HG03342 (cell line): ENCODE results near the gene SENP2.
A peak's percentile ranks its signal among the peaks of the same experiment; 100 is the strongest.
"Not testable (repeated sequence)": the region's sequence is repeated elsewhere in the genome, so short reads cannot be mapped to it uniquely, and the experiment has no call there.

Source experiments
- ATAC-seq: cut with Tn5 transposase; IDR thresholded peaks from one replicate; pipeline ENCODE4 v1.9.1; 2021; ENCODE audit warnings: mild to moderate bottlenecking, moderate library complexity; ENCODE audit not compliant: unreplicated experiment

SENP2 gene

DNA sequence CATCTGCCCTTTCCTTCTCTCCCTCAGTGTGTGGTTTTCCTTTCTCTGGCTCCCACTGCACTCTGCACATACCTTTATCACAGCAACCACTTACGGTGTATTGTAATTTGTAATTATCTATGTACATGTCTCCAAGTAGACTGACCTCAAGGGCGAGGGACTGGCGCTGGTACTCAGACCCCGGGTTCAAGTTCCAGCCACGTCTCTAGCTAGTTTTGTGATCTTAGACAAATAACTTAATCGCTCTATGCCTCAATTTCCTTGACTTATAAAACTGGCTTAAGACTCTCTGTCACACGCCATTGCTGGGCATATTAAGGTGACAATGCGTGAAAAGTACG lies 607 bp upstream of the SENP2 start:
- no peak for ATAC-seq

DNA sequence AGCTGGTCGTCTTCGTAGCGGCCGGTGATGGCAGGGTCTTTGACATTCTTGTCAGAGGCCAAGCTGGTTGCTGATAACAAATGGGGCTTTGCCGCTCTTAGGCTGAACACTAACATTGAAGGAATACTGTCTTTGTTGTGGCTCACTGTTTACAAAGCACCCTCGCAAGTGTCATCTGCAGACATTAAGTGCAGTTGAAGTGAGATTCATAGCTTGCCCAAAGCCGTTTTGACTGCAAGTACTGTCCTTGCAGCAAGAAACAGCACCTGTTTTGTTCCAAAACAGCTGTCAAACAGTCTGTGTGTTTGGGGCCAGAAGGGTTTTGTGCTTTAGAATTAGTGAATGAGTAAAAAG lies 568 bp downstream of the SENP2 start:
- ATAC-seq = no peak

- no peak for ATAC-seq
These were observed 8.0 kb downstream of the SENP2 start for GRCh38 chr3:185594073-185594472.

DNA sequence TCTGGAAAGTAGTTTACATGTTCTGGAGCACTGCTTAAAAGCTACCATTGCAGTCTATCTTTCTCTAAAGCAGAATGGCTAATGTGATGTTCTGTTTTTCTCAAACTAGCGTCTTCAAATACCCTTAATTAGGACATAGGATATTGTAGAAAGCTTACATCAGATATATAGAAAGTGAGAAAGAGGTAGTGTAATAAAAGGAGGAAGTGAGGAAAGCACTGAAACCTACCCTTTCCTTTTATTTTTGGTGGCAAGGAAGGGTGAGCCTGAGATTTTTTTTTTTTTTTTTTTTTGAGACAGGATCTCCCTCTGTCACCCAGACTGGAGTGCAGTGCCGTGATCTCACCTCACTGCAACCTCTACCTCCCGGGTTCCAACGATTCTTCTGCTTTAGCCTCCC lies 9.4 kb downstream of the SENP2 start:
- ATAC-seq = peak; percentile 77

- no peak for ATAC-seq
These were observed 19.5 kb downstream of the SENP2 start for GRCh38 chr3:185605566-185605965.

DNA sequence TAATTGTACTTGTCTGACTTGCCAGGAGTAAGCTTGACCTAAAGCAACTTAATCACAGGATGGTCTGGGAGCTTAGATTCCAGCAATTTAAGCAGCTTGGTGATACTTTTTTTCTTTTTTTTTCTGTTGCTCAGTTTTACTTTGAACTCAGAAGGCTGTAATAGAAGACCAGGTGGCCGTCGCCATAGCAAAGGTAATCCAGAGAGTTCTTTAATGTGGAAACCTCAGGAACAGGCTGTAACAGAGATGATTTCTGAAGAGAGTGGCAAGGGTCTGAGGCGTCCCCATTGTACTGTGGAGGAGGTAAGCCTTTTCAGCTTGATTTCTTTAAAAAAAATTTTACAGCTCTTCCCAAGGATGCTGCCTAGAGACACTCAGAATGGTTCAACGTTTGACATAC lies 20.1 kb downstream of the SENP2 start:
- no peak for ATAC-seq

DNA sequence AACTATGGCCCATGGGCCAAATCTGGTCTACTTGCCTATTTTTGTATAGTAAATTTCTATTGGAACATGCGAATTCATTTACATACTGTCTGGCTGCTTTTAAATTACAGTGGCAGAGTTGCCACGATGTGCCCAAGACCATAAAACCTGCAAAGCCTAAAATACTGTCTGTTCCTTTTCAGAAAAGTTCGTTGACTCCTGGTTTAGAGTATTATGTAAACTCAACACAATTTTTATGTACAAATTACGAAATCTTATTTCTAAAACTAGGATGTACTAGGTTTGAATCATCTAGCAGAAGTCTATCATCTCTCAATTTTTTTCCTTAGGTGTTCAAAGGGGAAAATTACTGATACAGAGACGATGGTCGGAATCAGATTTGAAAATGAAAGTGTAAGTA lies 26.9 kb downstream of the SENP2 start:
- no peak for ATAC-seq

GRCh38 chr3:185623939-185624665 lies 38.0 kb downstream of the SENP2 start:
- ATAC-seq = no peak

- no peak for ATAC-seq
These were observed 39.7 kb downstream of the SENP2 start for GRCh38 chr3:185625784-185626183.

DNA sequence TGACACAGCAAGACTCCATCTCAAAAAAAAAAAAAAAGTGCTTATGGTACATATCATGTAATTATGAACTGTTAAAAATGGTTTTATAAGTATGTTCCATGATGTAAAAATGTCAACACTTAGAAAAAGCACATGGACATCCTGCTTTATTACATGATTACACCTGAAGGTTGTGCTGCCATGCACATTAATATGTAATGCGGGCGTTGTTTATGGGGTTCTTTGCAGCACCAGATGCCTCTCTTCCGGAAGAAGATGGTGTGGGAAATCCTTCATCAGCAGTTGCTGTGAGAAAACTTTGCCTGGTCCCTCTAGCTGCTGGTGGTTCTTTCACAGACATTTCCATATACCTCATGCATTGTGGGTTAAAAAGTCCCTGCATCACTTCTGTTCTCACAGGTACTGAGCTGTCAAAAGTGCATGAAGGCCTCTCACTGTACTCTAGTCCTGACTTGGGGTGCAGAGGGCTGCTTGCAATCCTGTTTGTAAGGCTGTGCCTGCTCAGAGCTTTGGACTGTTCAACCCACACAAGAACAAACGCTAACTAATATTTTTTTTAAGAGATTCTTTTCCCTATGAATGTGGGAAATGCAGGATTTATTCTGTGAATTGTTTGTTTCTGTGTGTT lies 43.6 kb downstream of the SENP2 start:
- ATAC-seq = no peak

DNA sequence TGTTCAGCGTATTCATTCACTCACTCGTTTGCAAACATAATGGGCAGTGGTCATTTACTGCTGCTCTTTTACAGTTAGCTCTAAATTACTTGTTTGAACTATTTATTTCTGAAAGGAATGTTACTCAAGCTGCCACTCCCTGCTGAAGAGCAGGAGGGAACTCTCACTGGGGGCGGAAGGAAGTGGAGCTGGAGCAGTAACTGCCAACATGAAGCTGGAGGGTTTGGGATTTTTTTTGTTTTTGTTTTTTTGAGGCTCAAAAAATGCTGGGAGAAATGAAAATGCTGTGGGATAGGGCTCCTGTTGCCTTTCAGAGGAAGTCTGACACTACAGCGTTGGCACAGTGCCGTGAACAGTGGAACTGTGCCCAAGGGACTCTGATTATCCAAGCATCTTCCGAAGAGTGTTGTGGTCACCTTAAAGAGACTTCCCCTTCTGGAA lies 44.1 kb downstream of the SENP2 start:
- no peak for ATAC-seq

DNA sequence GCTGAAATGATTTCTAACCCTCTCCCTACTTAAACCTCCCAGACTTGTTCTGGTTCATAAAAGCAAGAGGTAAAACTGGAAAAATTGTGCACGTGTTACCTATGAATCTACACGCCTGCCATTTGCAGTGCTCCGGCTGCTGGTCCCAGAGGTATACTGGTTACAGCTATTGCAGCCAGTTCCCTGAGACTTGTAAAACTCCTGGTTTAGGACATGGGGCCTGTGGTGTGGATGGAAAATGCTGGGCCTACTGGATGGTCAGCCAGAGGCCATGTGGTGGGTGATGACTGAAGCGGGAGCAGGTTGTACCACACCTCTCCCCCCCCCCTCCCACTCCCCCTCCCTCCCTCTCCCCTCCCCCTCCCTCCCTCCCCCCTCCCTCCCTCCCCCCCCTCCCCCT lies 45.0 kb downstream of the SENP2 start:
- ATAC-seq = no peak

DNA sequence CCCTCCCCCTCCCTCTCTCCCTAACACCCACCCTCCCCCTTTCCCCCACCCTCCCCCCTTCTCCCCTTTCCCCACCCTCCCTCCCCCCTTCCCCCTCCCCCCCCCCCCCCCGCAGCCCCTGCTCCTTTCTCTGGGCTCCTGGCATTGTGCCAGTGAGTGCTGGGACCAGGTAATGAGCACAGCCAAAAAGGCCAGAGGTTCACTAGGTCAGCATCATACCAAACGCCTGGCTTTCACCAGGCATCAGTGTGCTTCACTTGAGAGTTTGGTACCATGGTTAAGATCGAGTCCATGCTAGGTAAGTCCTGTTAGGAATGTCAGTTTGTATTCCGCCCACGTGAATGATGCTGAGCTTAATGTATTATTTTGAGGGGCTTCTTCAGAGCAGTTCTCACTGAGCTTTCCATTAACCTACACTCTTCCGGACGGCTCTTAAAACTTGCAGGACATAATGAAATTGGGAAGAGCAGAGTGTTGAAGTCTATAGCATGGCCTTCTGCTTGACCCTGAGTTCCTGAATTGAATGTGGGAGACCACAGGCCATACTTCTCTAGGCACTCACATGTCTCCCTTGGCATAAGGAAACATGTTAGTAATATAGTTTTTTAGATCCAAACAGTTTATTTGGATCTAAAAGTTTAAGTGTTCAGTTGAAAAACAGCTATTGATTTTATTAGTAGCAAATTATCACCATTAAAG lies 45.6 kb downstream of the SENP2 start:
- ATAC-seq = no peak

- no peak for ATAC-seq
These were observed 46.9 kb downstream of the SENP2 start for GRCh38 chr3:185632996-185633395.

- no peak for ATAC-seq
These were observed 51.3 kb downstream of the SENP2 start for GRCh38 chr3:185637388-185637787.

DNA sequence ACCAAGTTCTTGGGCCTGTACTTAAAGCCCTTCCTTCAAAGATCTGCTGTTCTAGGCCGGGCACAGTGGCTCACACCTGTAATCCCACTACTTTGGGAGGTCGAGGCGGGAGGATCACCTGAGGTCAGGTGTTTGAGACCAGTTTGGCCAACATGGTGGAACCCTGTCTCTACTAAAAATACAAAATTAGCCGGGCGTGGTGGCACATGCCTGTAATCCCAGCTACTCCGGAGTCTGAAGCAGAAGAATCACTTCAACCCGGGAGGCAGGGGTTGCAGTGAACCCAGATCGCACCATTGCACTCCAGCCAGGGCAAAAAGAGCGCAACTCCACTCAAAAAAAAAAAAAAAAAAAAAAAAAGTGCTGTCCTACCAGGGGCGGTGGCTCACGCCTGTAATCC lies 52.6 kb downstream of the SENP2 start:
- ATAC-seq = not testable (repeated sequence)

- no peak for ATAC-seq
These were observed 53.6 kb downstream of the SENP2 start for GRCh38 chr3:185639632-185640206.

DNA sequence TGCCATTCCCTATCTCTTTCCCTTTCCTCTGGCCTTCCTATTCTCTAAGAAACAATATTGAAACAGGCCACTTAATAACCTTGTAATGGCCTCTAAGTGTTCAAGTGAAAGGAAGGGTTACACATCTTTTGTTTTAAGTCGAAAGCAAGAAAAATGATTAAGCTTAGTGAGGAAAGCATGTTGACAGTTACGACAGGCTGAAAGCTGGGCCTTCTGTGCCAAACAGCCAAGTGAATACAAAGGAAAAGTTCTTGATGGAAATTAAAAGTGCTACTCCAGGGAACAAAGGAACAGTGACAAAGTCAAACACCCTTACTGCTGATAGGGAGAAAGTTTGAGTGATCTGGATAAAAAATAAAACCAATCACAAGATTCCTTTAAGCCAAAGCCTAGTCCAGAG lies 54.2 kb downstream of the SENP2 start:
- no peak for ATAC-seq

DNA sequence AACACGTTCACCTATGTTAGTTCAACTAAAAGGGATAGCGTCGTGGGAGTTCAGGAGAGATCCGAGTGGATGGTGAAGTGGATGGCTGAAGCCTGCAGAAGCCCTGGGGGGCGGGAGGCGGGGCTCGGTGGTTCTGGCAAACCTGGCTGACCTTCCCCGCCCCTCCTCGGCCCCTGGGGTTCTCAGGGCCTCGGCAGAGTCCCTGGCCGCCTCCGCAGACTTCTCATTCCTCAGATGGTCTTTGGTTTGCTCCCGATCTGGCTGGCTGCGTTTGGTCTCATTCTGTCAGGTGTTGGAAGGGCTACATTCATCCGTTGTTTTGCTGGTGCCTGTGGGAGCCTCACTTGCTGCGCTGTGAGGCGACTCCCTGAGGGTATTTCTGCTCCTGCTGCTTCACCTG lies 59.1 kb downstream of the SENP2 start:
- not testable (repeated sequence) for ATAC-seq

GRCh38 chr3:185645596-185646381 lies 59.7 kb downstream of the SENP2 start:
- ATAC-seq = no peak
